ENCODE measurements around the gene PNRC2. TPM values are rescaled to one million over a fixed set of nuclear protein-coding genes. Genes with fewer than 3 reads are reported as not detected.
"Not testable (repeated sequence)": the region's sequence is repeated elsewhere in the genome, so short reads cannot be mapped to it uniquely, and the experiment has no call there.

The PNRC2 gene
- total RNA-seq, 1 experiment from 2014 or later, result 326 TPM

GRCh38 chr1:23987038-23987437 lies 27.4 kb downstream of the PNRC2 start:
- not testable (repeated sequence) for DNase-seq (ENCODE audit: low read depth)

GRCh38 chr1:23989263-23989662 lies 29.6 kb downstream of the PNRC2 start:
- no peak for DNase-seq (ENCODE audit: low read depth)

GRCh38 chr1:23992011-23992410 lies 32.4 kb downstream of the PNRC2 start:
- not testable (repeated sequence) for DNase-seq (ENCODE audit: low read depth)

- no peak for DNase-seq (ENCODE audit: low read depth)
Measured at GRCh38 chr1:23995431-23995837, 35.8 kb downstream of the PNRC2 start.

GRCh38 chr1:23996700-23997229 lies 37.1 kb downstream of the PNRC2 start:
- DNase-seq (ENCODE audit: low read depth), result no peak

GRCh38 chr1:23997812-23998211 lies 38.2 kb downstream of the PNRC2 start:
- DNase-seq (ENCODE audit: low read depth), result no peak

- DNase-seq (ENCODE audit: low read depth), result no peak
Measured at GRCh38 chr1:23999156-23999671, 39.6 kb downstream of the PNRC2 start.

GRCh38 chr1:24002695-24003094 lies 43.1 kb downstream of the PNRC2 start:
- DNase-seq (ENCODE audit: low read depth), result no peak

GRCh38 chr1:24003331-24003972 lies 43.8 kb downstream of the PNRC2 start:
- DNase-seq (ENCODE audit: low read depth), result peak; percentile 84

GRCh38 chr1:24004132-24004531 lies 44.5 kb downstream of the PNRC2 start:
- DNase-seq (ENCODE audit: low read depth), result no peak

GRCh38 chr1:24005163-24005562 lies 45.5 kb downstream of the PNRC2 start:
- DNase-seq (ENCODE audit: low read depth), result no peak

GRCh38 chr1:24007079-24007478 lies 47.5 kb downstream of the PNRC2 start:
- DNase-seq (ENCODE audit: low read depth), result no peak

- not testable (repeated sequence) for DNase-seq (ENCODE audit: low read depth)
Measured at GRCh38 chr1:24008574-24009184, 49.1 kb downstream of the PNRC2 start.

GRCh38 chr1:24009406-24009805 lies 49.8 kb downstream of the PNRC2 start:
- peak; percentile 87 for DNase-seq (ENCODE audit: low read depth)

- DNase-seq (ENCODE audit: low read depth), result no peak
Measured at GRCh38 chr1:24010650-24011049, 51.0 kb downstream of the PNRC2 start.

- DNase-seq (ENCODE audit: low read depth), result not testable (repeated sequence)
Measured at GRCh38 chr1:24012878-24013277, 53.2 kb downstream of the PNRC2 start.

Small RNA genes within 50 kb of the gene (small RNA-seq; reads per million reads assigned to genes)
- not detected for gene MIR378F

Other genes starting within 250 kb of the PNRC2 start
- 86.5 and 105 TPM in 2 replicates for gene ELOA, start 216.4 kb upstream of the PNRC2 start, total RNA-seq (2014; rRNA removed; shearing (Covaris generic))
- 124 and 129 TPM in 2 replicates for gene PITHD1, start 181.4 kb upstream of the PNRC2 start, total RNA-seq (2014; rRNA removed; shearing (Covaris generic))
- 165 and 186 TPM in 2 replicates for gene LYPLA2, start 168.7 kb upstream of the PNRC2 start, total RNA-seq (2014; rRNA removed; shearing (Covaris generic))
- 144 and 146 TPM in 2 replicates for gene GALE, start 159.1 kb upstream of the PNRC2 start, total RNA-seq (2014; rRNA removed; shearing (Covaris generic))
- 9.0 and 9.9 TPM in 2 replicates for gene HMGCL, start 134.4 kb upstream of the PNRC2 start, total RNA-seq (2014; rRNA removed; shearing (Covaris generic))
- gene FUCA1, start 91.5 kb upstream of the PNRC2 start, total RNA-seq (2014; rRNA removed; shearing (Covaris generic)), result 2.3 and 3.5 TPM in 2 replicates
- gene CNR2, start 46.5 kb upstream of the PNRC2 start, total RNA-seq (2014; rRNA removed; shearing (Covaris generic)), result not detected in 2 replicates
- gene SRSF10, start 20.5 kb downstream of the PNRC2 start, total RNA-seq (2014; rRNA removed; shearing (Covaris generic)), result 85.7 and 113 TPM in 2 replicates
- gene MYOM3, start 152.3 kb downstream of the PNRC2 start, total RNA-seq (2014; rRNA removed; shearing (Covaris generic)), result 0.97 and 1.5 TPM in 2 replicates
- gene IL22RA1, start 183.3 kb downstream of the PNRC2 start, total RNA-seq (2014; rRNA removed; shearing (Covaris generic)), result 0.33 and 0.64 TPM in 2 replicates
- gene IFNLR1, start 227.5 kb downstream of the PNRC2 start, total RNA-seq (2014; rRNA removed; shearing (Covaris generic)), result not detected in 2 replicates